Activated B cell treated with CpG ODN at 0.5 μM for 24 hours (primary cell): Measurements from ENCODE around the gene LENG8. TPM values are rescaled to one million over a fixed set of nuclear protein-coding genes. Genes with fewer than 3 reads are reported as not detected.

Experiments used
- ATAC-seq: fragments of 200-7000 bp; cut with Tn5 transposase; one replicate; pipeline ENCODE4 v1.10.0; 2021; ENCODE audit warnings: low read depth, mild to moderate bottlenecking, moderate library complexity
- CTCF ChIA-PET: fragments of 350-600 bp; sonication (Branson Sonifier 250); formaldehyde crosslinking; loops from one replicate; lab custom pipeline; 2021; ENCODE audit warnings: antibody characterized with exemption; lab: Charles Lee
- POLR2A ChIA-PET: fragments of 350-600 bp; sonication (Branson Sonifier 250); formaldehyde crosslinking; loops from one replicate; lab custom pipeline; 2021; ENCODE audit warnings: antibody characterized with exemption; lab: Charles Lee
- DNase-seq: peaks from one replicate; pipeline ENCODE4 v3.0.0; 2022
- H3K27ac Mint-ChIP-seq: one replicate; pipeline ENCODE4 v1.8.0; 2020; ENCODE audit warnings: mixed read lengths
- H3K27me3 Mint-ChIP-seq: one replicate; pipeline ENCODE4 v1.8.0; 2021; ENCODE audit warnings: mixed read lengths
- H3K36me3 Mint-ChIP-seq: one replicate; pipeline ENCODE4 v1.8.0; 2021; ENCODE audit warnings: low read depth, mixed read lengths
- H3K4me1 Mint-ChIP-seq: one replicate; pipeline ENCODE4 v1.8.0; 2021; ENCODE audit warnings: mixed read lengths
- H3K4me3 Mint-ChIP-seq: one replicate; pipeline ENCODE4 v1.8.0; 2020; ENCODE audit warnings: mild to moderate bottlenecking, mixed read lengths
- H3K9me3 Mint-ChIP-seq: one replicate; pipeline ENCODE4 v1.8.0; 2020; ENCODE audit warnings: mixed read lengths
- intact Hi-C: fragments of 100-400 bp; cut with micrococcal nuclease; formaldehyde crosslinking; loops from one replicate; pipeline ENCODE4 v1.15.1; 2024
- total RNA-seq: library from RNA; stranded (reverse); gene quantifications from 2 replicates; pipeline ENCODE4 v1.2.3, GENCODE V29; 2022
- TF ChIP-seq, protein P1 (sequence below): fragments of 200-600 bp; IDR thresholded peaks from one replicate; pipeline ENCODE4 v1.8.0; 2022; ENCODE audit warnings: antibody characterized with exemption, mild to moderate bottlenecking

LENG8 gene
- total RNA-seq, 1 donor from 2014 or later: 363 TPM

DNA sequence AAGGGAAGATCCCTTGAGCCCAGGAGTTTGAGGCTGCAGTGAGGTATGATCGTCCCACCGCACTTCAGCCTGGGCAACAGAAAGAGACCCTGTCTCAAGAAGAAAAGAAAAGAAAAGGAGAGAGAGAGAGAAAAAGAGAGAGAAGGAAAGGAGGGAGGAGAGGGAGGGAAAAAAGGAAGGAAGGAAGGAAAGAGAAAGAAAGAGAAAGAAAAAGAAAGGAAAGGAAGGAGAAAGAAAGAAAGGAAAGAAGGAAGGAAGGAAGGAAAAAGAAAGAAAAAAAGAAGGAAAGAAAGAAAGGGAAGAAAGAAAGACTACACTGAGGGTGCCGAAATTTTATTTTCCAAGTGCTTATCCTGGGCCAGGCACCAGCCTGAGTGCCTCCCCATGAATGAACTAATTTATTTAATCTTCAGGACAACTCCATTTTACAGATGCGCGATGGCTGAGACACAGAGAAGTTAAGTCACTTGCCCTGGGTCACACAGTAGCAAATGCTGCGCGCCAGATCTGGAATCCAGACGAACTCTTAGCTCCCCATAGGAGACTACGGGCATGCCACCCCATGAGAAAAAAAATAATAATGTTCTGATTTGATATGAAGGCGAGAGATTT, 21.4 kb downstream of the LENG8 start:
- Mint-ChIP-seq H3K36me3 (no peaks in the 10 kb centered on the region), H3K4me1 (peaks cover 17% of the 10 kb centered on the region), H3K9me3 (no peaks in the 10 kb centered on the region), H3K4me3 (peak overlapping the region; percentile 0), H3K27me3 (peaks cover 26% of the 10 kb centered on the region), H3K27ac (peak overlapping the region; percentile 20)
- DNase-seq (no peak), ATAC-seq (no peak)
- TF ChIP-seq, protein P1, sequence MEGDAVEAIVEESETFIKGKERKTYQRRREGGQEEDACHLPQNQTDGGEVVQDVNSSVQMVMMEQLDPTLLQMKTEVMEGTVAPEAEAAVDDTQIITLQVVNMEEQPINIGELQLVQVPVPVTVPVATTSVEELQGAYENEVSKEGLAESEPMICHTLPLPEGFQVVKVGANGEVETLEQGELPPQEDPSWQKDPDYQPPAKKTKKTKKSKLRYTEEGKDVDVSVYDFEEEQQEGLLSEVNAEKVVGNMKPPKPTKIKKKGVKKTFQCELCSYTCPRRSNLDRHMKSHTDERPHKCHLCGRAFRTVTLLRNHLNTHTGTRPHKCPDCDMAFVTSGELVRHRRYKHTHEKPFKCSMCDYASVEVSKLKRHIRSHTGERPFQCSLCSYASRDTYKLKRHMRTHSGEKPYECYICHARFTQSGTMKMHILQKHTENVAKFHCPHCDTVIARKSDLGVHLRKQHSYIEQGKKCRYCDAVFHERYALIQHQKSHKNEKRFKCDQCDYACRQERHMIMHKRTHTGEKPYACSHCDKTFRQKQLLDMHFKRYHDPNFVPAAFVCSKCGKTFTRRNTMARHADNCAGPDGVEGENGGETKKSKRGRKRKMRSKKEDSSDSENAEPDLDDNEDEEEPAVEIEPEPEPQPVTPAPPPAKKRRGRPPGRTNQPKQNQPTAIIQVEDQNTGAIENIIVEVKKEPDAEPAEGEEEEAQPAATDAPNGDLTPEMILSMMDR: no peak
- POLR2A ChIA-PET: no interaction called here
- intact Hi-C loops: no loop called here
- CTCF ChIA-PET: no interaction called here

DNA sequence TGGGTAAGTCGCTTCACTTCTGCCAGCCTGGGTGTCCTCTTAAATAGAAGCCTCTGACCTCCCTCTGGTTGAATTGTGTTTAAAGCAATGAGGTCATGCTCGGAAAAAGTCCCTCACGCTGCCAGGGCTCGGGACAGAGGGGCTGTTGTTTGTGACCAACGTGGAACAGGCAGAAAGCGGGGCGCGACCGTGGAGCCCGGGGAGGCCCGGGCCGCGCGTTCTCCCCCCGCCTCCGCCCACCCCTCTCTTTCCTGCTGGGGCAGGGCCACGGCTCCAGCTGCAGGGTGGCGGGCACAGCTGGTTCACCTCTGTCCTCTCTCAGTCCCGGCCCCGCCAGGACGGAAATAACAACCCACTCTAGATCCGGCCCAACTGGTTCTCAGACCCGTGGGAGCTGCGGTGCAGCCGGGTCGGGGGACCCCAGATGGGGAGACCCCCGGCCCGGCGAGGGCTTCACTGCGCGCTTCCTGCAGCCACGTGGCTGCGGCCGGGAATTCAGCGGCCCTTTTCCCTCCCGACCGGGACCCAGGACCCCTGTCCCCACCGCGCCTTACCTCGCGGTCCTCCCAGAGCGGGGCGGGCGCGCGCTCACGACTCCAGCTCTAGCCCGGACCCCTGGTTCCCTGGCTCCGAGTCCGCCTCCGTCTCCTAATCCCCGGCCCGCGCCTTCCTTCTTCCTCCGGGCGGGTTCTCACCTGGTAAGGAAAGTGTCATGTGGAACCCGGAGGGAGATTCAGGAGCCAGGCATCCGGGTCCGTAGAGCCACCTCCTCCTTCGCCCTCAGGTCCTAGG, 22.2 kb downstream of the LENG8 start:
- CTCF ChIA-PET: no interaction called here
- ATAC-seq (peak; percentile 37), DNase-seq (no peak)
- Mint-ChIP-seq H3K9me3 (no peaks in the 10 kb centered on the region), H3K27ac (no peak overlapping the region), H3K4me3 (peak overlapping the region; percentile 41), H3K27me3 (peaks cover 26% of the 10 kb centered on the region), H3K4me1 (peaks cover 17% of the 10 kb centered on the region), H3K36me3 (no peaks in the 10 kb centered on the region)
- intact Hi-C loops: no loop called here
- TF ChIP-seq, protein P1: no peak
- POLR2A ChIA-PET: no interaction called here

DNA sequence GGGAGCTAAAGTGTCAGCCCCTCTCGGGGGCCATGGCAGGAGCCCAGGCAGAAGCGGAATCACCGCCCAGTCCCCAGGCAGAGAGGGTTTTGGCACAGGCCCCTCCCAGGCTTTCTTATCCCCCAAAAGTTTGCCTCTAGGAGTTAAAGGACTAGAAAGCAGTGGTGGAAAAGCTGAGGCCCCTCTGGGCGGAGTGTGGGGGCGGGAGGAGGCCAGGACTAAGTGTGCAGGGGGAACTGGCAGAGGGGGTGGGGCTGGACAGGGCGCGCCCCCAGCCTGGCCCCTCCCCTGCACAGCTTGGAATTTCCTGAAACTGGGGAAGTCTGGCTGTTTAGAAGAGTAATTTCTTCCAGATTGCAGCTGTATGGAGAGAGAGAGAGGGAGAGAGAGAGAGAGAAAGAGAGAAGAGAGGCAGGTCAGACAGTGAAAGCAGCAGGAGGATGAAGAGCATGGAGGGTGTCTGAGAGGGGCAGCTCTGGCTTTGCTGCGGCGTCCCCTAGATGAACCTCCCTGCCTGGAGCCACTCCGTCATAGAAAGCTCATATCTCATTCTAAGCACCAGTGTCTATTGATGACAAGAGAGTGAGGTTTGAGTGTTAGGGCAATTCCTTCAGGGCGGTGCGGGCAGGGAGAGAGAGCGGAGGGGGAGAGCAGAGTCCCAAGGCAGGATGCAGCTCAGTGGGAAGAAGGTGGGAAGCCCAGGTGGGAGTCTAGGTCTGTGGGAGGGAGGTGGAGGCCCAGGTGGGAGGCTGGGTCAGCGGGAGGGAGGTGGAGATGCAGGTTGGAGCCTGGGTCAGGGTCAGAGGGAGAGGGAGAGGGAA, 24.3 kb downstream of the LENG8 start, which contains the start of gene CDC42EP5:
TSS of gene CDC42EP5 (minus strand) at position 226 of the 821 bp plus-strand sequence. CDS start 7,749 bp downstream, outside the sequence.
- CTCF ChIA-PET: interaction anchor here (1.0 kb wide), 1 partner anchor 8 kb away, joined by 3 read pairs; no protein-coding TSS in a partner anchor
- POLR2A ChIA-PET: interaction anchor here (0.6 to 1.0 kb wide), 2 partner anchors 10 to 12 kb away, joined by 3 read pairs; partner anchors contain the start of gene LENG9
- peaks cover 14% of the 10 kb centered on the region for H3K4me1 Mint-ChIP-seq
- ATAC-seq (no peak), DNase-seq (no peak)
- H3K9me3 Mint-ChIP-seq: no peaks in the 10 kb centered on the region
- no peaks in the 10 kb centered on the region for H3K36me3 Mint-ChIP-seq
- peaks cover 36% of the 10 kb centered on the region for H3K27me3 Mint-ChIP-seq
- intact Hi-C loops: no loop called here
- H3K4me3 Mint-ChIP-seq: no peak within 1 kb of the TSS
- H3K27ac Mint-ChIP-seq: no peak within 1 kb of the TSS
- TF ChIP-seq, protein P1: no peak

DNA sequence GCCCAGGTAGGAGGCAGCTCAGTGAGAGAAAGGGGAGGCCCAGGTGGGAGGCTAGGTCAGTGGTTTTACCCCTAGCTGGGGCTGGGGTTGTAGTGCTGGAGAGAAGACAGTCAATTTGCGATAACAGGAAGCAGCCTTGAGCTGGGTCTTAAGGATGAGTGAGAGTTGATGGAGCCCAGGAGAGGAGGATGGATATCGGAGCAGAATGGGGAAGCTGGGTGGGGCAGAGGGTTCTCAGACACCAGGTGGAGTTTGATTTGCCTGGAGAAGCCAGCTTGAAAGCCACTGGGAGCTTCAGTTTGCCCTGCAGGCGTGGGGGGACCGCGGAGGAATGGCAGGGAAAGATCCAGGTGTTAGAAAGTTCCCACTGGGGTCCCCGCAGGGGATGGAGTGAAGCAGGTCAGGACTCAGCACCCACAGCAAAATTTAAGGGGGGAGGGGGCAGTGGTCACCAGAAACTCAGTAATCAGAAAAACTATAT, 24.9 kb downstream of the LENG8 start:
- Mint-ChIP-seq H3K27ac (no peak overlapping the region), H3K36me3 (no peaks in the 10 kb centered on the region), H3K9me3 (no peaks in the 10 kb centered on the region), H3K27me3 (peaks cover 40% of the 10 kb centered on the region), H3K4me3 (no peak overlapping the region), H3K4me1 (peaks cover 14% of the 10 kb centered on the region)
- DNase-seq: no peak
- CTCF ChIA-PET: interaction anchor here (1.0 kb wide), 1 partner anchor 8 kb away, joined by 3 read pairs; no protein-coding TSS in a partner anchor
- TF ChIP-seq, protein P1: no peak
- intact Hi-C loops: no loop called here
- POLR2A ChIA-PET: interaction anchor here (0.6 to 1.0 kb wide), 2 partner anchors 10 to 12 kb away, joined by 3 read pairs; partner anchors contain the start of gene LENG9
- no peak for ATAC-seq
